GM23338 (cell line): ENCODE data around the gene ADGRG6. TPM values are rescaled to one million over a fixed set of nuclear protein-coding genes. Genes with fewer than 3 reads are reported as not detected.

ENCODE experiments used
- ATAC-seq: fragments of 200-7000 bp; cut with Tn5 transposase; 3 replicates; pipeline ENCODE4 v1.9.1; 2020
- DNase-seq: peaks from one replicate; pipeline ENCODE4 v3.0.0-alpha.2; 2015; ENCODE audit warnings: low spot score
- H2AFZ ChIP-seq: fragments of 200-600 bp; sonication (generic); 2 replicates; pipeline ENCODE4 v1.8.0; 2016; ENCODE audit warnings: antibody characterized with exemption, mild to moderate bottlenecking, moderate library complexity
- H3F3A ChIP-seq: fragments of 200-600 bp; sonication (generic); replicated peaks from 2 replicates; pipeline ENCODE4 v1.8.0; 2017; ENCODE audit warnings: antibody characterized with exemption, mixed run types, low read depth
- H3K27ac ChIP-seq: fragments of 200-600 bp; sonication (generic); 2 replicates; pipeline ENCODE4 v1.6.1; 2016; ENCODE audit warnings: low read depth
- H3K27me3 ChIP-seq: fragments of 200-600 bp; sonication (generic); 2 replicates; pipeline ENCODE4 v1.8.0; 2016; ENCODE audit warnings: mild to moderate bottlenecking, mixed run types, moderate library complexity; ENCODE audit not compliant: insufficient read depth
- H3K36me3 ChIP-seq: fragments of 200-600 bp; sonication (generic); 2 replicates; pipeline ENCODE4 v1.8.0; 2016; ENCODE audit warnings: mild to moderate bottlenecking; ENCODE audit not compliant: insufficient read depth
- H3K4me1 ChIP-seq: fragments of 200-600 bp; sonication (generic); 2 replicates; pipeline ENCODE4 v1.8.0; 2016; ENCODE audit warnings: mild to moderate bottlenecking, moderate library complexity; ENCODE audit not compliant: insufficient read depth
- H3K4me2 ChIP-seq: fragments of 200-600 bp; sonication (generic); 2 replicates; pipeline ENCODE4 v1.7.1; 2017; ENCODE audit warnings: mixed run types
- H3K4me3 ChIP-seq: fragments of 200-600 bp; sonication (generic); 2 replicates; pipeline ENCODE4 v1.6.1; 2016; ENCODE audit warnings: mixed run types
- H3K79me2 ChIP-seq: fragments of 200-600 bp; sonication (generic); replicated peaks from 2 replicates; pipeline ENCODE4 v1.8.0; 2017; ENCODE audit warnings: mild to moderate bottlenecking; ENCODE audit not compliant: insufficient read depth
- H3K9me2 ChIP-seq: fragments of 200-600 bp; sonication (generic); 2 replicates; pipeline ENCODE4 v1.8.0; 2017; ENCODE audit not compliant: insufficient read depth
- H4K20me1 ChIP-seq: fragments of 200-600 bp; sonication (generic); replicated peaks from 2 replicates; pipeline ENCODE4 v1.8.0; 2017; ENCODE audit warnings: mild to moderate bottlenecking; ENCODE audit not compliant: insufficient read depth
- H3K27ac Mint-ChIP-seq: 2 replicates; pipeline ENCODE4 v1.8.0; 2020; ENCODE audit warnings: inconsistent platforms, mild to moderate bottlenecking, moderate library complexity, mixed read lengths
- H3K27me3 Mint-ChIP-seq: 3 replicates; pipeline ENCODE4 v1.8.0; 2022; ENCODE audit warnings: low read depth, mild to moderate bottlenecking, moderate library complexity, mixed read lengths, inconsistent platforms; ENCODE audit not compliant: insufficient read depth, poor library complexity
- H3K36me3 Mint-ChIP-seq: 3 replicates; pipeline ENCODE4 v1.8.0; 2021; ENCODE audit warnings: low read depth, mild to moderate bottlenecking, inconsistent platforms, moderate library complexity, mixed read lengths
- H3K4me1 Mint-ChIP-seq: 3 replicates; pipeline ENCODE4 v1.8.0; 2020; ENCODE audit warnings: mild to moderate bottlenecking, inconsistent platforms, mixed read lengths
- H3K4me3 Mint-ChIP-seq: 3 replicates; pipeline ENCODE4 v1.8.0; 2021; ENCODE audit warnings: moderate library complexity, mild to moderate bottlenecking, inconsistent platforms, mixed read lengths
- H3K9me3 Mint-ChIP-seq: 3 replicates; pipeline ENCODE4 v1.8.0; 2020; ENCODE audit warnings: moderate library complexity, mild to moderate bottlenecking, inconsistent platforms, mixed read lengths
- CREB1 ChIP-seq: fragments of 250-450 bp; sonication (Bioruptor Pico); IDR thresholded peaks from 2 replicates; pipeline ENCODE4 v1.5.0; 2020; ENCODE audit warnings: low read depth, mild to moderate bottlenecking, moderate library complexity
- CTCF ChIP-seq, 2 experiments: fragments of 200-600 bp in 1 of 2; sonication (generic) in 1 of 2; conservative IDR thresholded peaks; 2 replicates each; pipeline versions ENCODE4 v1.5.1 to v1.6.1; 2016 to 2017; ENCODE audit warnings: antibody characterized with exemption in 2 of 2, low read depth in 2 of 2, mild to moderate bottlenecking in 2 of 2, moderate library complexity in 1 of 2
- ETS1 ChIP-seq: IDR thresholded peaks from 2 replicates; pipeline ENCODE4 v1.6.1; 2016; ENCODE audit warnings: antibody characterized with exemption
- EZH2 ChIP-seq: fragments of 200-600 bp; sonication (generic); IDR thresholded peaks from one replicate; pipeline ENCODE4 v1.8.0; 2017; ENCODE audit warnings: antibody characterized with exemption, mild to moderate bottlenecking, low read depth; ENCODE audit not compliant: unreplicated experiment
- EZH2phosphoT487 ChIP-seq: fragments of 200-600 bp; sonication (generic); IDR thresholded peaks from one replicate; pipeline ENCODE4 v1.8.1; 2018; ENCODE audit warnings: antibody characterized with exemption; ENCODE audit not compliant: unreplicated experiment
- JUNB ChIP-seq: IDR thresholded peaks from one replicate; pipeline ENCODE4 v1.6.1; 2016; ENCODE audit warnings: antibody characterized with exemption; ENCODE audit not compliant: unreplicated experiment
- NANOG ChIP-seq: IDR thresholded peaks from 2 replicates; pipeline ENCODE4 v1.6.1; 2016; ENCODE audit warnings: antibody characterized with exemption, borderline replicate concordance
- POLR2AphosphoS5 ChIP-seq: IDR thresholded peaks from 2 replicates; pipeline ENCODE4 v1.6.1; 2016; ENCODE audit warnings: antibody characterized with exemption, low read depth
- STAT1 ChIP-seq: IDR thresholded peaks from one replicate; pipeline ENCODE4 v1.6.1; 2016; ENCODE audit warnings: antibody characterized with exemption; ENCODE audit not compliant: unreplicated experiment
- ZNF114 ChIP-seq: fragments of 250-450 bp; sonication (Bioruptor Pico); IDR thresholded peaks from 2 replicates; pipeline ENCODE4 v1.5.0; 2020; ENCODE audit warnings: mild to moderate bottlenecking, moderate library complexity
- ZNF331 ChIP-seq: fragments of 250-450 bp; sonication (Bioruptor Pico); IDR thresholded peaks from 2 replicates; pipeline ENCODE4 v1.5.0; 2020; ENCODE audit warnings: low read depth, mild to moderate bottlenecking, moderate library complexity
- polyA plus RNA-seq: library from polyadenylated mRNA; unstranded; fragments of >200 nt; fragmentation: Nextera tagmentation; extraction: Ambion mirVana; gene quantifications from 2 replicates; pipeline ENCODE4 v1.2.1, GENCODE V29; 2016
- total RNA-seq: library from RNA; depleted of rRNA; stranded (reverse); fragments of >200 nt; shearing (Covaris generic); gene quantifications from 2 replicates; pipeline ENCODE4 v1.2.3, GENCODE V29; 2014
- TF ChIP-seq, protein P1 (sequence below): IDR thresholded peaks from one replicate; pipeline ENCODE4 v1.6.1; 2018; ENCODE audit warnings: antibody characterized with exemption; ENCODE audit not compliant: unreplicated experiment
- TF ChIP-seq, protein P2 (sequence below): fragments of 250-450 bp; sonication (Bioruptor Pico); IDR thresholded peaks from 2 replicates; pipeline ENCODE4 v1.5.0; 2020; ENCODE audit warnings: mild to moderate bottlenecking, moderate library complexity

Gene ADGRG6
- total and polyA plus RNA-seq, 2 experiments from 2014 or later = 1.3 to 7.7 TPM

DNA sequence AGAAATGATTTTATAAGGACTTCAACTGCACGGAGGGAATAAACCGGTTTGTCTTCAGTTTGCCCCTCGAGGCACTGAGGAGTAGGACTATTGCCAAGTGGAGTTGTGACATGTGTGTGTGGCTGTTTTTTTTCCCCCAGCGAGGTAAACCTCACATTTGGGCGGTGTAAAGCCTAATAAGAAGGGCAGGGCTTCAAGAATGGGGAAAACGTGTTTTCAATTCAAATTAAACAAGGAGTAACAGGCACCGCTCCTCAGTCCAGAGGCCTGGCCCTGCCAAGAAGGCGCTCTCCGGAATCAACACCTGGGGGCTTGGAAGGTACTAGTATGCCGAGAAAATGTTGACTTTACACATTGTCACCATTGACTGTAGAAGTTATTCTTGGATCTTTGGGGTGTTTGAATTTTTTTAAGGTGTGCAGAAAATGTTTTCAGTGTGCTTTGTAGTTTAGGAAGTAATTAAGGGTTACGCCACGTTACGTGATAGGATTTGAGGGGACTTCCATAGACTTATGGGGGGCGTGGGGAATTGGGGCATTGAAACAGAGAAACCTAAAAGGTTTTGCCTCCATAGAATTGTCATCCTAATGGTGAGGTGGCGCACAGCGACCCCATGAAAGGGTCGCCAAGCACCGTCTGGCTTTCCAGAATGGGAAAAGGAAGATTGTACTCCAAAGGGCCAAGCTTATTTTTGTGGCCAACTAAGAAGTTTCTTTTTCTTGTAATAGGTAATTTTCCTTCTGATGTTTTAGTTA is 791 bp downstream of the ADGRG6 start:
- Histone ChIP-seq H3K4me2 (peak overlapping the region; percentile 85), H3K27ac (no peak overlapping the region), H3F3A (no peaks in the 10 kb centered on the region), H3K4me3 (peak overlapping the region; percentile 65), H3K9me2 (no peaks in the 10 kb centered on the region), H2AFZ (peak overlapping the region; percentile 98), H3K4me1 (peaks cover 35% of the 10 kb centered on the region), H4K20me1 (no peaks in the 10 kb centered on the region), H3K27me3 (peaks cover 40% of the 10 kb centered on the region), H3K79me2 (no peaks in the 10 kb centered on the region), H3K36me3 (no peaks in the 10 kb centered on the region)
- DNase-seq (peak; percentile 45), ATAC-seq (peak; percentile 15)
- H3K9me3 Mint-ChIP-seq = no peaks in the 10 kb centered on the region
- no peak overlapping the region for H3K27ac Mint-ChIP-seq
- no peaks in the 10 kb centered on the region for H3K36me3 Mint-ChIP-seq
- H3K4me1 Mint-ChIP-seq = peaks cover 36% of the 10 kb centered on the region
- peaks cover 33% of the 10 kb centered on the region for H3K27me3 Mint-ChIP-seq
- H3K4me3 Mint-ChIP-seq = peak overlapping the region; percentile 86
- TF ChIP-seq ZNF114 (CRISPR knock-in tag) (no peak), CREB1 (CRISPR knock-in tag) (no peak), ZNF331 (no peak), STAT1 (no peak), EZH2 (no peak), JUNB (no peak), ETS1 (no peak), EZH2phosphoT487 (no peak), POLR2AphosphoS5 (no peak), CTCF (conservative IDR thresholded peaks at IDR 0.05; ENCODE audit: low read depth in 2 of 2) (no peak), NANOG (no peak)
- TF ChIP-seq, protein P1, sequence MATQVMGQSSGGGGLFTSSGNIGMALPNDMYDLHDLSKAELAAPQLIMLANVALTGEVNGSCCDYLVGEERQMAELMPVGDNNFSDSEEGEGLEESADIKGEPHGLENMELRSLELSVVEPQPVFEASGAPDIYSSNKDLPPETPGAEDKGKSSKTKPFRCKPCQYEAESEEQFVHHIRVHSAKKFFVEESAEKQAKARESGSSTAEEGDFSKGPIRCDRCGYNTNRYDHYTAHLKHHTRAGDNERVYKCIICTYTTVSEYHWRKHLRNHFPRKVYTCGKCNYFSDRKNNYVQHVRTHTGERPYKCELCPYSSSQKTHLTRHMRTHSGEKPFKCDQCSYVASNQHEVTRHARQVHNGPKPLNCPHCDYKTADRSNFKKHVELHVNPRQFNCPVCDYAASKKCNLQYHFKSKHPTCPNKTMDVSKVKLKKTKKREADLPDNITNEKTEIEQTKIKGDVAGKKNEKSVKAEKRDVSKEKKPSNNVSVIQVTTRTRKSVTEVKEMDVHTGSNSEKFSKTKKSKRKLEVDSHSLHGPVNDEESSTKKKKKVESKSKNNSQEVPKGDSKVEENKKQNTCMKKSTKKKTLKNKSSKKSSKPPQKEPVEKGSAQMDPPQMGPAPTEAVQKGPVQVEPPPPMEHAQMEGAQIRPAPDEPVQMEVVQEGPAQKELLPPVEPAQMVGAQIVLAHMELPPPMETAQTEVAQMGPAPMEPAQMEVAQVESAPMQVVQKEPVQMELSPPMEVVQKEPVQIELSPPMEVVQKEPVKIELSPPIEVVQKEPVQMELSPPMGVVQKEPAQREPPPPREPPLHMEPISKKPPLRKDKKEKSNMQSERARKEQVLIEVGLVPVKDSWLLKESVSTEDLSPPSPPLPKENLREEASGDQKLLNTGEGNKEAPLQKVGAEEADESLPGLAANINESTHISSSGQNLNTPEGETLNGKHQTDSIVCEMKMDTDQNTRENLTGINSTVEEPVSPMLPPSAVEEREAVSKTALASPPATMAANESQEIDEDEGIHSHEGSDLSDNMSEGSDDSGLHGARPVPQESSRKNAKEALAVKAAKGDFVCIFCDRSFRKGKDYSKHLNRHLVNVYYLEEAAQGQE = no peak
- TF ChIP-seq, protein P2, sequence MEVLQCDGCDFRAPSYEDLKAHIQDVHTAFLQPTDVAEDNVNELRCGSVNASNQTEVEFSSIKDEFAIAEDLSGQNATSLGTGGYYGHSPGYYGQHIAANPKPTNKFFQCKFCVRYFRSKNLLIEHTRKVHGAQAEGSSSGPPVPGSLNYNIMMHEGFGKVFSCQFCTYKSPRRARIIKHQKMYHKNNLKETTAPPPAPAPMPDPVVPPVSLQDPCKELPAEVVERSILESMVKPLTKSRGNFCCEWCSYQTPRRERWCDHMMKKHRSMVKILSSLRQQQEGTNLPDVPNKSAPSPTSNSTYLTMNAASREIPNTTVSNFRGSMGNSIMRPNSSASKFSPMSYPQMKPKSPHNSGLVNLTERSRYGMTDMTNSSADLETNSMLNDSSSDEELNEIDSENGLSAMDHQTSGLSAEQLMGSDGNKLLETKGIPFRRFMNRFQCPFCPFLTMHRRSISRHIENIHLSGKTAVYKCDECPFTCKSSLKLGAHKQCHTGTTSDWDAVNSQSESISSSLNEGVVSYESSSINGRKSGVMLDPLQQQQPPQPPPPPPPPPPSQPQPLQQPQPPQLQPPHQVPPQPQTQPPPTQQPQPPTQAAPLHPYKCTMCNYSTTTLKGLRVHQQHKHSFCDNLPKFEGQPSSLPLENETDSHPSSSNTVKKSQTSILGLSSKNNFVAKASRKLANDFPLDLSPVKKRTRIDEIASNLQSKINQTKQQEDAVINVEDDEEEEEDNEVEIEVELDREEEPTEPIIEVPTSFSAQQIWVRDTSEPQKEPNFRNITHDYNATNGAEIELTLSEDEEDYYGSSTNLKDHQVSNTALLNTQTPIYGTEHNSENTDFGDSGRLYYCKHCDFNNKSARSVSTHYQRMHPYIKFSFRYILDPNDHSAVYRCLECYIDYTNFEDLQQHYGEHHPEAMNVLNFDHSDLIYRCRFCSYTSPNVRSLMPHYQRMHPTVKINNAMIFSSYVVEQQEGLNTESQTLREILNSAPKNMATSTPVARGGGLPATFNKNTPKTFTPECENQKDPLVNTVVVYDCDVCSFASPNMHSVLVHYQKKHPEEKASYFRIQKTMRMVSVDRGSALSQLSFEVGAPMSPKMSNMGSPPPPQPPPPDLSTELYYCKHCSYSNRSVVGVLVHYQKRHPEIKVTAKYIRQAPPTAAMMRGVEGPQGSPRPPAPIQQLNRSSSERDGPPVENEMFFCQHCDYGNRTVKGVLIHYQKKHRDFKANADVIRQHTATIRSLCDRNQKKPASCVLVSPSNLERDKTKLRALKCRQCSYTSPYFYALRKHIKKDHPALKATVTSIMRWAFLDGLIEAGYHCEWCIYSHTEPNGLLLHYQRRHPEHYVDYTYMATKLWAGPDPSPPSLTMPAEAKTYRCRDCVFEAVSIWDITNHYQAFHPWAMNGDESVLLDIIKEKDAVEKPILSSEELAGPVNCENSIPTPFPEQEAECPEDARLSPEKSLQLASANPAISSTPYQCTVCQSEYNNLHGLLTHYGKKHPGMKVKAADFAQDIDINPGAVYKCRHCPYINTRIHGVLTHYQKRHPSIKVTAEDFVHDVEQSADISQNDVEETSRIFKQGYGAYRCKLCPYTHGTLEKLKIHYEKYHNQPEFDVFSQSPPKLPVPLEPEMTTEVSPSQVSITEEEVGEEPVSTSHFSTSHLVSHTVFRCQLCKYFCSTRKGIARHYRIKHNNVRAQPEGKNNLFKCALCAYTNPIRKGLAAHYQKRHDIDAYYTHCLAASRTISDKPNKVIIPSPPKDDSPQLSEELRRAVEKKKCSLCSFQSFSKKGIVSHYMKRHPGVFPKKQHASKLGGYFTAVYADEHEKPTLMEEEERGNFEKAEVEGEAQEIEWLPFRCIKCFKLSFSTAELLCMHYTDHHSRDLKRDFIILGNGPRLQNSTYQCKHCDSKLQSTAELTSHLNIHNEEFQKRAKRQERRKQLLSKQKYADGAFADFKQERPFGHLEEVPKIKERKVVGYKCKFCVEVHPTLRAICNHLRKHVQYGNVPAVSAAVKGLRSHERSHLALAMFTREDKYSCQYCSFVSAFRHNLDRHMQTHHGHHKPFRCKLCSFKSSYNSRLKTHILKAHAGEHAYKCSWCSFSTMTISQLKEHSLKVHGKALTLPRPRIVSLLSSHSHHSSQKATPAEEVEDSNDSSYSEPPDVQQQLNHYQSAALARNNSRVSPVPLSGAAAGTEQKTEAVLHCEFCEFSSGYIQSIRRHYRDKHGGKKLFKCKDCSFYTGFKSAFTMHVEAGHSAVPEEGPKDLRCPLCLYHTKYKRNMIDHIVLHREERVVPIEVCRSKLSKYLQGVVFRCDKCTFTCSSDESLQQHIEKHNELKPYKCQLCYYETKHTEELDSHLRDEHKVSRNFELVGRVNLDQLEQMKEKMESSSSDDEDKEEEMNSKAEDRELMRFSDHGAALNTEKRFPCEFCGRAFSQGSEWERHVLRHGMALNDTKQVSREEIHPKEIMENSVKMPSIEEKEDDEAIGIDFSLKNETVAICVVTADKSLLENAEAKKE (CRISPR knock-in tag) = no peak
